Endodermal cell (in vitro differentiated cells): ENCODE results near the gene SELPLG. TPM values are rescaled to one million over a fixed set of nuclear protein-coding genes. Genes with fewer than 3 reads are reported as not detected.

Experiments used
- DNase-seq: peaks from one replicate; pipeline ENCODE4 v3.0.0-alpha.2; 2017
- H3K27ac ChIP-seq: 2 replicates; pipeline ENCODE4 v1.5.1; 2013; ENCODE audit warnings: mild to moderate bottlenecking, low read depth, low read length, moderate library complexity
- H3K27me3 ChIP-seq: 2 replicates; pipeline ENCODE4 v1.6.1; 2013; ENCODE audit warnings: mild to moderate bottlenecking, low read length, moderate library complexity; ENCODE audit not compliant: insufficient read depth, control insufficient read depth, poor library complexity, severe bottlenecking
- H3K36me3 ChIP-seq: 2 replicates; pipeline ENCODE4 v1.7.0; 2013; ENCODE audit warnings: mild to moderate bottlenecking, low read length, moderate library complexity; ENCODE audit not compliant: control insufficient read depth, insufficient read depth
- H3K4me1 ChIP-seq: one replicate; pipeline ENCODE4 v1.7.0; 2013; ENCODE audit warnings: low read length; ENCODE audit not compliant: control insufficient read depth, insufficient read depth
- H3K4me3 ChIP-seq: 2 replicates; pipeline ENCODE4 v1.5.1; 2013; ENCODE audit warnings: mild to moderate bottlenecking, low read length, moderate library complexity
- H3K9ac ChIP-seq: 2 replicates; pipeline ENCODE4 v1.6.1; 2013; ENCODE audit warnings: mild to moderate bottlenecking, low read length, moderate library complexity; ENCODE audit not compliant: poor library complexity, severe bottlenecking; ENCODE audit errors: extremely low read depth
- H3K9me3 ChIP-seq: 2 replicates; pipeline ENCODE4 v1.6.1; 2013; ENCODE audit warnings: mild to moderate bottlenecking, low read length, moderate library complexity; ENCODE audit not compliant: control insufficient read depth
- H3K27ac Mint-ChIP-seq: 2 replicates; pipeline ENCODE4 v1.8.0; 2020; ENCODE audit warnings: mixed read lengths
- H3K27me3 Mint-ChIP-seq: 2 replicates; pipeline ENCODE4 v1.8.0; 2021; ENCODE audit warnings: mild to moderate bottlenecking, mixed read lengths; ENCODE audit not compliant: insufficient read depth
- H3K36me3 Mint-ChIP-seq: 2 replicates; pipeline ENCODE4 v1.8.0; 2020; ENCODE audit warnings: low read depth, mixed read lengths
- H3K4me1 Mint-ChIP-seq: 2 replicates; pipeline ENCODE4 v1.8.0; 2020; ENCODE audit warnings: mixed read lengths
- H3K4me3 Mint-ChIP-seq: 2 replicates; pipeline ENCODE4 v1.8.0; 2020; ENCODE audit warnings: mild to moderate bottlenecking, moderate library complexity, mixed read lengths
- H3K9me3 Mint-ChIP-seq: 2 replicates; pipeline ENCODE4 v1.8.0; 2020; ENCODE audit warnings: mild to moderate bottlenecking, mixed read lengths
- WGBS, 2 experiments: methylation state at CpG; one replicate each; pipeline versions ENCODE4 v1.1.5 to v1.1.7; 2013; ENCODE audit warnings: missing lambda C conversion rate in 2 of 2, mixed read lengths in 1 of 2; ENCODE audit not compliant: insufficient coverage in 1 of 2, insufficient read length in 1 of 2; 5-methylcytosine and 5-hydroxymethylcytosine counted together
- total RNA-seq, 2 donors: library from RNA; stranded (reverse); fragmentation: NEBNext Ultra II Directional in 1 of 2; extraction: Animal tissue kit (Norgen Biotek cat#: 25700) in 1 of 2; gene quantifications; 2 replicates in 1 of 2; 3 replicates in 1 of 2; pipeline ENCODE4 v1.2.1, GENCODE V29; 2021
- TF ChIP-seq, protein P1 (sequence below): fragments of 200-600 bp; sonication (generic); conservative IDR thresholded peaks from 2 replicates; pipeline ENCODE4 v1.5.0; 2021; ENCODE audit warnings: antibody characterized with exemption, mild to moderate bottlenecking

SELPLG gene
- total RNA-seq, 2 donors from 2014 or later: 0.13 TPM; not detected in 1

DNA sequence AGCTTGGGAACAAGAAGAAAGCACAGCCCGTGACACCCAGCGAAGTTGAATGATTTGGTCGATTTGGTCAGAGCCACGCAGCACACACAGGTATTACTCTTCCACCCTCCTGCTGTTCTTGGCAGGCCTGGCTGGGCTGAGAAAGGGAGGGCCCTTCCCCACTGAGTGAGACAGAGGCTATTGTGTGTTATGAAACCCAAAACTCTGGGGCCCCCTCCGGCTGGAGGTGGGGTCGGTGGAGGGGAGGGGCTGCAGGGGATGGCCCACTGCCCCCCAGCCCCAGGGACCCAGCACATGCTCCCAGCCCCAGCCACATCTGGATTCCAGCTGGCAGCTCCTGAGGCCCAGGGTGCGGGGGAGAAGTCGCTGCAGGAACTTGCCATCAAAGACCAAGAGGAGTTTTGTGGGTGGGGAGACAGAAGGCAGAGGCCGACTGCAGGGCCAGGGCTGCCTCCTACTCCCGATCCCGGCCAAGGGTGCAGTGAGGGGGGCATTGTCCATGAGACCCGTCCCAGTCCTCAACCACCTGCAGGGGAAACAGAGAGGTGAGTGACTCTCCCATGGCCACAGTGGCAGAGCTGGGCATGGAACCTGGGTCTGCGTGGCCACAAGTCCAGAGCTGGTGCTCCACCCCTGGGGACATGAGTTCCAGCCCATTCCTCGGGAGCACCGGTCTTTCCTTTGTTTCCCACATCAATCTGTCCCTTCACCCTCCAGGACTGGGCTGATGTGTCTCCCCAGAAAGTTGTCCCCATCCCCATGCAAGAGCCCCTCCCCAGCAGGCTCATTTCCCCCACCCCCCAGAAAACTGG lies 44.5 kb downstream of the SELPLG start:
- H3K27me3 Mint-ChIP-seq: no peaks in the 10 kb centered on the region
- H3K4me1 Mint-ChIP-seq: peaks cover 3% of the 10 kb centered on the region
- H3K27ac Mint-ChIP-seq: peak overlapping the region; percentile 74
- 46 to 64% methylated on average over 6 to 15 of the region's 15 CpGs for WGBS, 2 experiments
- Histone ChIP-seq H3K9ac (no peak overlapping the region), H3K9me3 (no peaks in the 10 kb centered on the region), H3K27me3 (no peaks in the 10 kb centered on the region), H3K4me1 (no peaks in the 10 kb centered on the region), H3K27ac (no peak overlapping the region), H3K4me3 (no peak overlapping the region), H3K36me3 (no peaks in the 10 kb centered on the region)
- no peak overlapping the region for H3K4me3 Mint-ChIP-seq
- TF ChIP-seq, protein P1, sequence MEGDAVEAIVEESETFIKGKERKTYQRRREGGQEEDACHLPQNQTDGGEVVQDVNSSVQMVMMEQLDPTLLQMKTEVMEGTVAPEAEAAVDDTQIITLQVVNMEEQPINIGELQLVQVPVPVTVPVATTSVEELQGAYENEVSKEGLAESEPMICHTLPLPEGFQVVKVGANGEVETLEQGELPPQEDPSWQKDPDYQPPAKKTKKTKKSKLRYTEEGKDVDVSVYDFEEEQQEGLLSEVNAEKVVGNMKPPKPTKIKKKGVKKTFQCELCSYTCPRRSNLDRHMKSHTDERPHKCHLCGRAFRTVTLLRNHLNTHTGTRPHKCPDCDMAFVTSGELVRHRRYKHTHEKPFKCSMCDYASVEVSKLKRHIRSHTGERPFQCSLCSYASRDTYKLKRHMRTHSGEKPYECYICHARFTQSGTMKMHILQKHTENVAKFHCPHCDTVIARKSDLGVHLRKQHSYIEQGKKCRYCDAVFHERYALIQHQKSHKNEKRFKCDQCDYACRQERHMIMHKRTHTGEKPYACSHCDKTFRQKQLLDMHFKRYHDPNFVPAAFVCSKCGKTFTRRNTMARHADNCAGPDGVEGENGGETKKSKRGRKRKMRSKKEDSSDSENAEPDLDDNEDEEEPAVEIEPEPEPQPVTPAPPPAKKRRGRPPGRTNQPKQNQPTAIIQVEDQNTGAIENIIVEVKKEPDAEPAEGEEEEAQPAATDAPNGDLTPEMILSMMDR: no peak
- DNase-seq: peak; percentile 78
- H3K9me3 Mint-ChIP-seq: no peaks in the 10 kb centered on the region
- H3K36me3 Mint-ChIP-seq: no peaks in the 10 kb centered on the region

- no peak for DNase-seq
- Histone ChIP-seq H3K9ac (no peak overlapping the region), H3K27me3 (no peaks in the 10 kb centered on the region), H3K36me3 (no peaks in the 10 kb centered on the region), H3K9me3 (no peaks in the 10 kb centered on the region), H3K27ac (no peak overlapping the region), H3K4me1 (no peaks in the 10 kb centered on the region), H3K4me3 (no peak overlapping the region)
- Mint-ChIP-seq H3K36me3 (no peaks in the 10 kb centered on the region), H3K4me3 (no peak overlapping the region), H3K27ac (no peak overlapping the region), H3K9me3 (no peaks in the 10 kb centered on the region), H3K4me1 (peaks cover 3% of the 10 kb centered on the region), H3K27me3 (no peaks in the 10 kb centered on the region)
- TF ChIP-seq, protein P1: no peak
- 89 to 100% methylated on average over 1 to 4 of the region's 4 CpGs for WGBS, 2 experiments
These were observed 45.9 kb downstream of the SELPLG start for GRCh38 chr12:108587826-108588225.

GRCh38 chr12:108586306-108586705 lies 47.4 kb downstream of the SELPLG start:
- H3K36me3 Mint-ChIP-seq: no peaks in the 10 kb centered on the region
- Histone ChIP-seq H3K27ac (no peak overlapping the region), H3K9ac (no peak overlapping the region), H3K4me3 (no peak overlapping the region), H3K9me3 (no peaks in the 10 kb centered on the region), H3K4me1 (no peaks in the 10 kb centered on the region), H3K36me3 (no peaks in the 10 kb centered on the region), H3K27me3 (no peaks in the 10 kb centered on the region)
- TF ChIP-seq, protein P1: no peak
- no peak overlapping the region for H3K27ac Mint-ChIP-seq
- H3K27me3 Mint-ChIP-seq: no peaks in the 10 kb centered on the region
- no peak for DNase-seq
- 89 to 91% methylated on average over 8 to 11 of the region's 11 CpGs for WGBS, 2 experiments
- H3K9me3 Mint-ChIP-seq: no peaks in the 10 kb centered on the region
- H3K4me1 Mint-ChIP-seq: peaks cover 3% of the 10 kb centered on the region
- no peak overlapping the region for H3K4me3 Mint-ChIP-seq
